ENCODE results near the gene KY.

Gene KY

DNA sequence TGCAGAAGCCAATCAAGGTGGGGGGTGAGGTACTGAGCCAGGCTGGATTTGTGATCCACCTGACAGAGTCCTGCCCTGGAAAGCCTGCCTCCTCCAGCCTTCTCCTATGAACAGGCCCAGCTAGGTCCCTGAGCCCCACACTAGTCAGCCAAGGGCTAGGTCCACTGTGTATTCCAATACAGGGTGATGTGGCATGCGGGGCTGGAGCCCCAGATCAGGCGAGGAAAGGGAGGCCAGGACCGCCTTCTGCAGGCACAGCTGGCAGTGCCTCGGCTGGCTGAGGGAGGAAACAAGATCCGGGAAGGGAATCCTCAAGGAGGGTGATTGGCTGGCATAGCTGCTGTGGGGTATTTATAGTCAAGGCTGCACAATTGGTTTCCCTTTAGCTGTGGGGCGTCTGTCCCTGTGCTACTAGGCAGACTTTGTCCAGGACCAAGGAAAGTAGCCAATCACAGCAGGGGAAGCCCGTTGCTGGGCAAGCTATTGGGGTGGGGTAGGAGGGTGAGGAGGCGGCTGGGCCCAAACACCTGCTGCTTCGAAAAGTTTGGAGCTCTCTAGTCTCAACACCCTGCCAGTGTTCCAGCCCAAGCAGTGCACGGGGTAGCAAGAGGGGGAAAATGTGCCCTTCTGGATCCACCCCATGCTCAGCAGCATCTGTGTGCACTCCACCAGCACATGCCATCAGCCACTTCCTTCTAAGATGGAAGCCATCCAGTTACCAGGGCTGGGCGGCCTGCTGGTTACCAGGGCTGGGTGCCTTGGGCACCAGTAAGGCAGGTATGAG is 5.9 kb downstream of the KY start:
- no peaks in the 10 kb centered on the region for H3K9me3 Mint-ChIP-seq
- no peak for DNase-seq (ENCODE audit: low spot score)
- no peaks in the 10 kb centered on the region for H3K4me1 Mint-ChIP-seq (ENCODE audit: low read depth)
- H3K27ac Mint-ChIP-seq, result no peak overlapping the region
- H3K4me3 Mint-ChIP-seq, result no peak overlapping the region
- H3K36me3 Mint-ChIP-seq (ENCODE audit: low read depth), result no peaks in the 10 kb centered on the region
- peaks cover 2% of the 10 kb centered on the region for H3K27me3 Mint-ChIP-seq (ENCODE audit: low read depth)

DNA sequence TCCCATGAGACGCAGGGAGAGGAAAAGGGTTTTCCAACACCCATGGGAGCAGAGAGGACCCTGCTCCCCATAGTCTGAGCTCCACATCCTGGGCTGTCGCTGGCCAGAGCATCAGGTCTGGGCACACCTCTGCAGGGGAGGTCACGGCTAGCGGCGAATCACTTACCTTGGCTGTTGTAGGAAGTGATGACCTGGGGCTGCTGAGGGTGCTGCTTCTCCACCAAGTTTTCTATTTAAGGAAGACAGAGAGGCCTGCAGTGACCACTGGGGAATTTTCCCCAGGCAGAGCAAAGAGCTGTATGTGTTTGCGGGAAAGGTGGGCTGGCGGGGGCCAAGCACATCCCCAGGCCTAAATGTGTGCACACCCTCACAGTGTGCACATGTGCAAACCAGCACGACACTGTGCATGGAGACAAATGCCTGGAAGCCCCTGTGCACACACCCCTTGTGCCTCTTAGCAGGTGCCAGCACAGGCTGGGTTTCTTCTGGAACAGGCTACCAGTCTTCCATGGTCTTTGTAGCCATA is 7.6 kb downstream of the KY start:
- no peaks in the 10 kb centered on the region for H3K4me1 Mint-ChIP-seq (ENCODE audit: low read depth)
- no peak overlapping the region for H3K4me3 Mint-ChIP-seq
- H3K9me3 Mint-ChIP-seq, result no peaks in the 10 kb centered on the region
- no peak for DNase-seq (ENCODE audit: low spot score)
- no peaks in the 10 kb centered on the region for H3K36me3 Mint-ChIP-seq (ENCODE audit: low read depth)
- H3K27ac Mint-ChIP-seq, result no peak overlapping the region
- no peaks in the 10 kb centered on the region for H3K27me3 Mint-ChIP-seq (ENCODE audit: low read depth)

GRCh38 chr3:134642445-134643149 is 8.2 kb downstream of the KY start:
- H3K9me3 Mint-ChIP-seq, result no peaks in the 10 kb centered on the region
- H3K27ac Mint-ChIP-seq, result no peak overlapping the region
- H3K27me3 Mint-ChIP-seq (ENCODE audit: low read depth), result no peaks in the 10 kb centered on the region
- H3K4me3 Mint-ChIP-seq, result no peak overlapping the region
- DNase-seq (ENCODE audit: low spot score), result no peak
- no peaks in the 10 kb centered on the region for H3K4me1 Mint-ChIP-seq (ENCODE audit: low read depth)
- H3K36me3 Mint-ChIP-seq (ENCODE audit: low read depth), result no peaks in the 10 kb centered on the region

- H3K27me3 Mint-ChIP-seq (ENCODE audit: low read depth), result no peaks in the 10 kb centered on the region
- no peaks in the 10 kb centered on the region for H3K9me3 Mint-ChIP-seq
- no peak overlapping the region for H3K4me3 Mint-ChIP-seq
- H3K36me3 Mint-ChIP-seq (ENCODE audit: low read depth), result no peaks in the 10 kb centered on the region
- no peak overlapping the region for H3K27ac Mint-ChIP-seq
- no peak for DNase-seq (ENCODE audit: low spot score)
- no peaks in the 10 kb centered on the region for H3K4me1 Mint-ChIP-seq (ENCODE audit: low read depth)
These were observed 9.0 kb downstream of the KY start for GRCh38 chr3:134641671-134642300.

- no peaks in the 10 kb centered on the region for H3K9me3 Mint-ChIP-seq
- no peaks in the 10 kb centered on the region for H3K36me3 Mint-ChIP-seq (ENCODE audit: low read depth)
- H3K27me3 Mint-ChIP-seq (ENCODE audit: low read depth), result no peaks in the 10 kb centered on the region
- no peaks in the 10 kb centered on the region for H3K4me1 Mint-ChIP-seq (ENCODE audit: low read depth)
- no peak overlapping the region for H3K4me3 Mint-ChIP-seq
- no peak overlapping the region for H3K27ac Mint-ChIP-seq
- DNase-seq (ENCODE audit: low spot score), result no peak
These were observed 9.9 kb downstream of the KY start for GRCh38 chr3:134640872-134641470.

- no peak for DNase-seq (ENCODE audit: low spot score)
- Mint-ChIP-seq H3K27me3 (ENCODE audit: low read depth) (no peaks in the 10 kb centered on the region), H3K4me1 (ENCODE audit: low read depth) (no peaks in the 10 kb centered on the region), H3K9me3 (no peaks in the 10 kb centered on the region), H3K36me3 (ENCODE audit: low read depth) (no peaks in the 10 kb centered on the region), H3K4me3 (no peak overlapping the region), H3K27ac (no peak overlapping the region)
These were observed 10.4 kb downstream of the KY start for GRCh38 chr3:134640378-134640777.

DNA sequence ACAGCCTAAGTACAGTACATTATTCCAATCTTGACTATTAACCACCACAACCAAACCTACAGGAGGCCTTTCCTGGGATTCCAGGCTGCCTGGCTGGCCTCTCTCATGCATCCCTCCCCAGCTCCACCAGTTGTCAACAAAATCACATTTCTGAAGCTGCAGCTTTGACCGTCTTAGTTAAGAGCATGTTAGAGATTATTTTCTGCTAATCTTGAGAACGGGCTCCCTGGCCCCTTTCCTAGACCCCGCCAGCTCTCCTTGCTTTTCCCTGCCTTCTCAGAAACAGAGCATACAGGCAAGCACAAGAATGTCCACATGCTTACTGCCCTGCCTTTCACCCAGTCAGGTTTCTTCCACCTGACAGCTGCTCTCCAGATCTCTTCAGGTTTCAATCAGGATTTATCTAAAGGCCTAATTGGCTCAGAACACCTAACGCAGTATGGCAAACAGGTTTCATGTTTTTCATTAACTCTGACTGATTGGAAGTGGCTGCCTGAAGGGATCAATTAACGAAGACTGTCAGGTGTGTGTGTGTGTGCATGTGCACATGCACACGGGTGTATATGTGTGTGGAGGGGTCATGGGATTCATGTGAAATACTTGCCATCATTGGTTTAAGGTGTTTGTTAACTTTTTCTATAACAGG is 12.3 kb downstream of the KY start:
- Mint-ChIP-seq H3K36me3 (ENCODE audit: low read depth) (no peaks in the 10 kb centered on the region), H3K27ac (no peak overlapping the region), H3K27me3 (ENCODE audit: low read depth) (no peaks in the 10 kb centered on the region), H3K4me1 (ENCODE audit: low read depth) (no peaks in the 10 kb centered on the region), H3K9me3 (no peaks in the 10 kb centered on the region), H3K4me3 (no peak overlapping the region)
- DNase-seq (ENCODE audit: low spot score), result no peak

GRCh38 chr3:134636406-134636805 is 14.4 kb downstream of the KY start:
- H3K9me3 Mint-ChIP-seq, result peaks cover 10% of the 10 kb centered on the region
- H3K4me3 Mint-ChIP-seq, result no peak overlapping the region
- H3K27ac Mint-ChIP-seq, result no peak overlapping the region
- peaks cover 12% of the 10 kb centered on the region for H3K27me3 Mint-ChIP-seq (ENCODE audit: low read depth)
- no peaks in the 10 kb centered on the region for H3K4me1 Mint-ChIP-seq (ENCODE audit: low read depth)
- no peaks in the 10 kb centered on the region for H3K36me3 Mint-ChIP-seq (ENCODE audit: low read depth)
- no peak for DNase-seq (ENCODE audit: low spot score)

DNA sequence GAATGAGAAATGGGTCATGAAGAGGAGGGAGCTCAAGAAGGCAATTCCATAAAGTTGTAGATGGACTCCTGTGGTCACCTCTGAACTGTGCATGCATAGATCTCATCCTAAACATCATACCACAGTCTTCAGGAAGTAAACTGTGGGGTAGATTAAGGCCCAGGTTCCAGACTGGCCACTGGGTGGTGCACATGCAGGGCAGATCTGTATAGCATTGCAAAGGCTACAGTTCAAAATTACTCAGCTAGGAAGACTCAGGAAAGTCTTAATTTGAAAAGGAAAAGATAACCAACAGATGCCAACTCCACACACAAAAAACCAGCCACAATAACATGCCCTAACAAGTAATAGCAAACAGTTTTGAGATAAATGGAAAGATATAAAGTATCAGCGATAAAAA is 20.3 kb downstream of the KY start:
- H3K27me3 Mint-ChIP-seq (ENCODE audit: low read depth), result peaks cover 12% of the 10 kb centered on the region
- no peak overlapping the region for H3K4me3 Mint-ChIP-seq
- H3K4me1 Mint-ChIP-seq (ENCODE audit: low read depth), result no peaks in the 10 kb centered on the region
- DNase-seq (ENCODE audit: low spot score), result no peak
- peaks cover 19% of the 10 kb centered on the region for H3K9me3 Mint-ChIP-seq
- H3K36me3 Mint-ChIP-seq (ENCODE audit: low read depth), result no peaks in the 10 kb centered on the region
- H3K27ac Mint-ChIP-seq, result no peak overlapping the region

DNA sequence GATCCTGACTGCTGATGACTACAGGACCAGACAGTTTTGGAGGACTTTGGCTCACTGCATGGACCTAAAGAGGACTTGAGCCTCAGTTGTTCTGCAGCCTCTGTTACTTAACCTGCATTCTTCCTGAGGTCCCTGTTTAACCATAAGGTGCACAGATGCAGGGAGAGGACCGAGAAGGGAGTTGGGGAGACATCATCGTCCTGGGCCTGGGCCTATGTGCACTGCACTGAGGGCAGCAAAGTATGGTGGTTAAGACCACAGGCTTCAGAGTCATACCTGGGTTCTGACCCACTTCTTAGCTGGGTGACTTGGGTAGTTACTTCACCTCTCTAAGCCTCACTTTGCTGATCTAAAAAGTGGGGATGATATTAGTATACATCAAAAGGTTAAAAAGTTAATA is 21.9 kb downstream of the KY start:
- Mint-ChIP-seq H3K4me3 (no peak overlapping the region), H3K4me1 (ENCODE audit: low read depth) (no peaks in the 10 kb centered on the region), H3K36me3 (ENCODE audit: low read depth) (no peaks in the 10 kb centered on the region), H3K27ac (no peak overlapping the region), H3K9me3 (peaks cover 19% of the 10 kb centered on the region), H3K27me3 (ENCODE audit: low read depth) (peaks cover 12% of the 10 kb centered on the region)
- no peak for DNase-seq (ENCODE audit: low spot score)

DNA sequence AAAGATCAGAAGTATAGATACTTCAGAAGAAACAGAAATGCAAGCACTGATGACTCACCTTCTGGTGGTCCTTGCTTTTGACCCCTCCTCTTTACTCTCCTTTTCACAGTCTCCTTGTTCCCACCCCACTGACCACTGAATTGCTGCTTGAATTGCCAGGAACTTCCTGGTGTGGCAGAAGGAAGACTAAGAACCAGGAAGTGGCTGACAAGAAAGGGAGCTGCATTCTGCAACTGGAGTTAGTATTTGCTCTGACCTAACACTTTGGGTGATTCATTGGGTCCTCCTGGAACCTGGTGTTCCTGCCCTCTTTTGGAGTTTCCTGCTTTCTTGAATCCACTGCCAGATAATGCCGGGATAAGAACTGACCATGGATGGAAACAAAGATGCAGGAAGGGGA is 23.0 kb downstream of the KY start:
- no peaks in the 10 kb centered on the region for H3K4me1 Mint-ChIP-seq (ENCODE audit: low read depth)
- H3K27ac Mint-ChIP-seq, result no peak overlapping the region
- H3K36me3 Mint-ChIP-seq (ENCODE audit: low read depth), result no peaks in the 10 kb centered on the region
- no peak overlapping the region for H3K4me3 Mint-ChIP-seq
- peaks cover 8% of the 10 kb centered on the region for H3K27me3 Mint-ChIP-seq (ENCODE audit: low read depth)
- DNase-seq (ENCODE audit: low spot score), result no peak
- H3K9me3 Mint-ChIP-seq, result peaks cover 19% of the 10 kb centered on the region

- Mint-ChIP-seq H3K9me3 (peaks cover 8% of the 10 kb centered on the region), H3K36me3 (ENCODE audit: low read depth) (no peaks in the 10 kb centered on the region), H3K4me3 (no peak overlapping the region), H3K4me1 (ENCODE audit: low read depth) (no peaks in the 10 kb centered on the region), H3K27me3 (ENCODE audit: low read depth) (no peaks in the 10 kb centered on the region), H3K27ac (no peak overlapping the region)
- DNase-seq (ENCODE audit: low spot score), result no peak
These were observed 24.7 kb downstream of the KY start for GRCh38 chr3:134625885-134626741.

- H3K9me3 Mint-ChIP-seq, result peaks cover 2% of the 10 kb centered on the region
- H3K4me3 Mint-ChIP-seq, result no peak overlapping the region
- no peaks in the 10 kb centered on the region for H3K36me3 Mint-ChIP-seq (ENCODE audit: low read depth)
- H3K27me3 Mint-ChIP-seq (ENCODE audit: low read depth), result no peaks in the 10 kb centered on the region
- H3K4me1 Mint-ChIP-seq (ENCODE audit: low read depth), result no peaks in the 10 kb centered on the region
- no peak overlapping the region for H3K27ac Mint-ChIP-seq
- no peak for DNase-seq (ENCODE audit: low spot score)
These were observed 25.4 kb downstream of the KY start for GRCh38 chr3:134625462-134625861.

All from T-helper 2 cell treated with Interferon-gamma antibody and Interleukin-4, amounts not matched to agents 5 μg/mL and 100 μg/mL, for 36 hours (primary cell).